Kidney (tissue), 14 donors: ENCODE measurements around the gene P3H2. TPM values are rescaled to one million over a fixed set of nuclear protein-coding genes. Genes with fewer than 3 reads are reported as not detected.

Experiments used
- DNase-seq, 5 donors: peaks; one replicate each; pipeline ENCODE4 v3.0.0-alpha.2; 2013 to 2020
- FAIRE-seq: peaks from 2 replicates; lab custom pipeline; 2012; peaks lifted over from hg19 to GRCh38; lab: Jason Lieb, UNC
- H3K27ac ChIP-seq, 2 donors: one replicate each; pipeline ENCODE4 v1.7.0; 2013; ENCODE audit warnings: low read depth in 2 of 2, low read length in 2 of 2, inconsistent platforms in 1 of 2
- H3K27me3 ChIP-seq: one replicate; pipeline ENCODE4 v1.7.1; 2013; ENCODE audit warnings: low read length, inconsistent platforms; ENCODE audit not compliant: control insufficient read depth, insufficient read depth
- H3K36me3 ChIP-seq, 3 donors: one replicate each; pipeline versions ENCODE4 v1.7.0 to v1.7.1; 2013; ENCODE audit warnings: low read length in 3 of 3, control low read depth in 1 of 3, inconsistent platforms in 1 of 3; ENCODE audit not compliant: insufficient read depth in 3 of 3, control insufficient read depth in 2 of 3
- H3K4me1 ChIP-seq, 3 donors: one replicate each; pipeline versions ENCODE4 v1.7.0 to v1.7.1; 2013; ENCODE audit warnings: low read length in 3 of 3, inconsistent platforms in 1 of 3, low read depth in 1 of 3; ENCODE audit not compliant: control insufficient read depth in 2 of 3, insufficient read depth in 2 of 3
- H3K4me3 ChIP-seq, 3 donors: one replicate each; pipeline versions ENCODE4 v1.7.0 to v1.8.1; 2013; ENCODE audit warnings: low read length in 3 of 3, control low read depth in 1 of 3, inconsistent platforms in 1 of 3
- H3K9ac ChIP-seq, 3 donors: one replicate each; pipeline versions ENCODE4 v1.7.0 to v1.7.1; 2013; ENCODE audit warnings: low read length in 3 of 3, control low read depth in 1 of 3, inconsistent platforms in 1 of 3
- H3K9me3 ChIP-seq, 3 donors: one replicate each; pipeline versions ENCODE4 v1.7.0 to v1.7.1; 2013; ENCODE audit warnings: low read length in 3 of 3, control low read depth in 1 of 3, inconsistent platforms in 1 of 3; ENCODE audit not compliant: control insufficient read depth in 2 of 3, insufficient read depth in 1 of 3
- CTCF ChIP-seq: IDR thresholded peaks from 3 replicates; pipeline ENCODE4 v1.5.1; 2012; ENCODE audit warnings: mild to moderate bottlenecking, moderate library complexity, borderline replicate concordance; ENCODE audit not compliant: insufficient read depth; ENCODE audit errors: extremely low read depth
- intact Hi-C: fragments of 100-400 bp; cut with DNase I; formaldehyde crosslinking; loops from one replicate; pipeline ENCODE4 v1.11.1; 2022
- polyA plus RNA-seq: library from polyadenylated mRNA; stranded (reverse); fragments of 350-450 nt; fragmentation: Illumina TruSeq; extraction: RNeasy Lipid Tissue Mini Kit (QIAGEN cat#74804); gene quantifications from one replicate; pipeline ENCODE4 v1.2.3, GENCODE V29; 2014; ENCODE audit warnings: low read depth, low replicate concordance; ENCODE audit not compliant: insufficient read depth
- total RNA-seq: library from RNA; stranded (reverse); fragmentation: NEBNext Ultra II Directional; extraction: Animal tissue kit (Norgen Biotek cat#: 25700); gene quantifications from one replicate; pipeline ENCODE4 v1.2.1, GENCODE V29; 2021
- donor health status: control.
- donor health status: control.
- donor health status: control.
- donor health status: control.
- donor health status: control.
- donor health status: DM: yes; HTN: yes; CAD: no.
- donor health status: Normal renal cell carcinoma (clear cell type).

P3H2 gene
- total and polyA plus RNA-seq, 2 donors from 2014 or later = 57.2 to 103 TPM

DNA sequence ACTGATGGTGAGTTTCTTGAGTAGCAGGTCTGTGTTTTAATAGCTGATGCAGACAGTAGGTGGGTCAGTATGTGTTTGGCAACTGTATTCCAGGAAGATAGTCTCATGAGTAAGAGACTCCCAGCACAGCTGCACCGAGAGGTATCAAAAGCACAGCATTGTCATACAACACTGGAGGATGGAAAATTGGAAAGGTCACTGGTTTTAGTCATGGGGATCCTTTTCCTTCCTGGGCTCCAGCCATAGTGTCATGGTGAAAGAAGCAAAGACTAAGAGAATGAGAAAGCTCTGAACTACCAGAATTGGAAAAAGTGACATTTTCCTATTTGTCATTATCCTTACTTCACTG is 61.5 kb downstream of the P3H2 start:
- TF ChIP-seq CTCF = no peak
- no peak for DNase-seq
- H3K9ac ChIP-seq = no peak overlapping the region
- H3K27me3 ChIP-seq = no peaks in the 10 kb centered on the region
- peaks cover 8 to 14% (median 8%) of the 10 kb centered on the region in 3 donors for H3K4me1 ChIP-seq
- intact Hi-C loops = no loop called here
- no peaks in the 10 kb centered on the region for H3K36me3 ChIP-seq
- no peak overlapping the region for H3K4me3 ChIP-seq
- no peak for FAIRE-seq
- H3K9me3 ChIP-seq = no peaks in the 10 kb centered on the region
- no peak overlapping the region for H3K27ac ChIP-seq

- no peaks in the 10 kb centered on the region for H3K36me3 ChIP-seq
- intact Hi-C loops = no loop called here
- DNase-seq (peak; percentile 50 to 85 (median 72)), FAIRE-seq (no peak)
- no peak overlapping the region for H3K4me3 ChIP-seq
- no peak for TF ChIP-seq CTCF
- peak overlapping the region in 1 of 2 donors; percentile 57 for H3K27ac ChIP-seq
- H3K4me1 ChIP-seq = peaks cover 8 to 14% (median 8%) of the 10 kb centered on the region in 3 donors
- H3K27me3 ChIP-seq = no peaks in the 10 kb centered on the region
- peak overlapping the region in 1 of 3 donors; percentile 10 for H3K9ac ChIP-seq
- no peaks in the 10 kb centered on the region for H3K9me3 ChIP-seq
These were observed 62.0 kb downstream of the P3H2 start for GRCh38 chr3:190058521-190059241.

- intact Hi-C loops = no loop called here
- H3K9me3 ChIP-seq = no peaks in the 10 kb centered on the region
- H3K4me1 ChIP-seq = peaks cover 8 to 14% (median 9%) of the 10 kb centered on the region in 3 donors
- no peaks in the 10 kb centered on the region for H3K27me3 ChIP-seq
- no peaks in the 10 kb centered on the region for H3K36me3 ChIP-seq
- H3K9ac ChIP-seq = no peak overlapping the region
- no peak for FAIRE-seq
- no peak overlapping the region for H3K27ac ChIP-seq
- no peak for TF ChIP-seq CTCF
- no peak overlapping the region for H3K4me3 ChIP-seq
- DNase-seq = no peak
These were observed 64.0 kb downstream of the P3H2 start for GRCh38 chr3:190056742-190057141.

DNA sequence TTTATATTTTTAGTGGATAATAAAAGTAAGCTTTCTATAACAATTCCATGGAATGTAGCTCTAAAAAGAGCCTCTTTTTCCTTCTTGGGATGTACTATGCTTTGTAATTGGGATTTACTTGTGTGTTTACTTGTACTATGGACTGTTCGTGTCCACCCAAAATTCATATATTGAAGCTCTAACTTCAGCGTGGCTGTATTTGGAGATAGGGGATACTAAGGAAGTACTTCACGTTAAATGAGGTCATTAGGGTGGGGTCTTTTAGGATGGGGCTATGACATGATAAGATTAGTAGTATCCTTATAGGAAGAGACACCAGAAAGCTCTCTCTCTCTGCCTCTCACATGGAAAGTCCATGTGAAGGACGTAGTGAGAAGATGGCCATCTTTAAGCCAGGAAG is 64.9 kb downstream of the P3H2 start:
- H3K4me1 ChIP-seq = peaks cover 10 to 14% (median 12%) of the 10 kb centered on the region in 3 donors
- H3K9ac ChIP-seq = no peak overlapping the region
- intact Hi-C loops = no loop called here
- DNase-seq = no peak
- no peak for FAIRE-seq
- no peaks in the 10 kb centered on the region for H3K36me3 ChIP-seq
- no peak for TF ChIP-seq CTCF
- no peak overlapping the region for H3K27ac ChIP-seq
- no peak overlapping the region for H3K4me3 ChIP-seq
- no peaks in the 10 kb centered on the region for H3K27me3 ChIP-seq
- no peaks in the 10 kb centered on the region for H3K9me3 ChIP-seq
